SU-DHL-6 (cell line): ENCODE data around the gene ARID5B.

Experiments used
- H2AFZ ChIP-seq: fragments of 200-600 bp; sonication (generic); 2 replicates; pipeline ENCODE4 v1.6.1; 2014; ENCODE audit warnings: low read depth, mild to moderate bottlenecking, moderate library complexity, mixed read lengths, antibody characterized with exemption, low read length; ENCODE audit not compliant: severe bottlenecking
- H3F3A ChIP-seq: fragments of 200-600 bp; shearing (Covaris generic); 2 replicates; pipeline ENCODE4 v1.6.0; 2016; ENCODE audit warnings: antibody characterized with exemption, mild to moderate bottlenecking; ENCODE audit not compliant: insufficient read depth
- H3K27ac ChIP-seq: fragments of 200-600 bp; sonication (generic); 2 replicates; pipeline ENCODE4 v1.5.1; 2016; ENCODE audit warnings: low read depth, mild to moderate bottlenecking, low read length, moderate library complexity, mixed read lengths
- H3K27me3 ChIP-seq: fragments of 200-600 bp; sonication (generic), shearing (Covaris generic); 2 replicates; pipeline ENCODE4 v1.6.0; 2014; ENCODE audit warnings: mild to moderate bottlenecking, low read length
- H3K36me3 ChIP-seq: fragments of 200-600 bp; sonication (generic); 2 replicates; pipeline ENCODE4 v1.6.1; 2014; ENCODE audit warnings: mild to moderate bottlenecking, low read length, mixed read lengths
- H3K4me2 ChIP-seq: fragments of 300-600, 200-600 bp; shearing (Covaris generic), sonication (generic); 2 replicates; pipeline ENCODE4 v1.6.0; 2014; ENCODE audit warnings: low read length, low read depth, mild to moderate bottlenecking; ENCODE audit not compliant: poor library complexity, severe bottlenecking
- H3K4me3 ChIP-seq: fragments of 200-600 bp; sonication (generic); 2 replicates; pipeline ENCODE4 v1.5.1; 2014; ENCODE audit warnings: antibody characterized with exemption, low read length, mild to moderate bottlenecking, mixed read lengths; ENCODE audit not compliant: insufficient read depth, poor library complexity, severe bottlenecking
- H3K79me2 ChIP-seq: fragments of 200-600 bp; sonication (generic); 2 replicates; pipeline ENCODE4 v1.6.1; 2014; ENCODE audit warnings: mild to moderate bottlenecking, low read length, moderate library complexity; ENCODE audit not compliant: insufficient read depth
- H3K9ac ChIP-seq: fragments of 200-600 bp; sonication (generic); 2 replicates; pipeline ENCODE4 v1.7.0; 2014; ENCODE audit warnings: mild to moderate bottlenecking, low read length
- H3K9me2 ChIP-seq: fragments of 200-600 bp; sonication (generic); replicated peaks from 2 replicates; pipeline ENCODE4 v1.6.1; 2014; ENCODE audit warnings: low read length; ENCODE audit not compliant: insufficient read depth
- H3K9me3 ChIP-seq: fragments of 200-600 bp; sonication (generic); 2 replicates; pipeline ENCODE4 v1.6.1; 2014; ENCODE audit warnings: low read length, mixed read lengths; ENCODE audit not compliant: insufficient read depth
- H4K20me1 ChIP-seq: fragments of 200-600 bp; sonication (generic); 2 replicates; pipeline ENCODE4 v1.6.1; 2014; ENCODE audit warnings: low read depth, mild to moderate bottlenecking, antibody characterized with exemption, low read length, moderate library complexity, mixed read lengths
- EZH2phosphoT487 ChIP-seq: fragments of 200-600 bp; sonication (generic), shearing (Covaris generic); conservative IDR thresholded peaks from 2 replicates; pipeline ENCODE4 v1.6.1; 2018; ENCODE audit warnings: mild to moderate bottlenecking, antibody characterized with exemption, low read length, moderate library complexity, mixed read lengths
- TF ChIP-seq, protein P1 (sequence below): fragments of 200-600 bp; sonication (generic); IDR thresholded peaks from one replicate; pipeline ENCODE4 v1.5.1; 2017; ENCODE audit warnings: antibody characterized with exemption, mild to moderate bottlenecking, low read length, moderate library complexity; ENCODE audit not compliant: insufficient read depth, poor library complexity, severe bottlenecking

The ARID5B gene

DNA sequence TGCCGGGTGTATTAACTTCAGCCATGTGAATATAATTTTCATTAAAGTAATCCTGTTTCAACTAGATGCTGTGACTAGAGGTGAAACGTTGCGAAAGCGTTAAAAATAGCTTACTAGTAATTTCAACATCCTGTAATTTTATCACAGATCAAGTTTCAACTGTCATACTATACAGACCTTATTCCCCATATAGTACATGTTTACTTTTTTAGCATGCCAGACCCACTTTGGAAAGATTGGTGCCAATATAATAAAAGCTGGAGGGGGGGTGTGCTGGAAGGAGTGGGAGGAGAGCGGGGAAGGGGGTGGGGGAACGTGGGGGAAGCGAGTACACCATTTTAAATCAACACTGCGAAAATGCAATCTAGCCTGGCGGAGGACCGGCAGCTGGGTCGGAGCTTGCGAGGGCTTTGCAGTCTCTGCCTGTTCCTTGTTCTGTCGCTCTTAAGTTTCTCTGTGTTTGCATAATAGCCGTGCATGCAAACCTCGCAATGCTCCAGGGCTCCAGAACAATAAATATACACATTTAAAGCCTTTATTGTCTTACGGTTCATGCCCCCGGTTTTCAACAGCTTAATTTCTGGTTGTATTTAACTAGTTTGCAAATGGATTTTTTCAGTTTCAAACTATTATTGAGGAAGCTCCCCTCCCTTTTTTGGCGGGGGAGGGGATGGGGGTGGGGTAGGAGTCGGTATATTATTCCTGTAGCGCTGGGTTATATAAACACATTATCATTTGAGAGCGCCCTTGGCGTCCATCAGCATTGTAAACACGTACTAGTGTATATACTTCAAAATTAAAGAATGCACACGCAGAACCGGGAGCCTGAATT is 1.3 kb upstream of the ARID5B start:
- peak overlapping the region; percentile 88 for H3K9ac ChIP-seq
- peaks cover 3% of the 10 kb centered on the region; the same call in 1 of the 2 replicates for H3K36me3 ChIP-seq
- no peaks in the 10 kb centered on the region for H3K9me2 ChIP-seq
- H2AFZ ChIP-seq: no peak overlapping the region
- H3K4me3 ChIP-seq: peak overlapping the region; percentile 94
- peaks cover 78% of the 10 kb centered on the region for H3F3A ChIP-seq
- H3K4me2 ChIP-seq: peak overlapping the region; percentile 99
- H4K20me1 ChIP-seq: no peaks in the 10 kb centered on the region
- no peaks in the 10 kb centered on the region for H3K9me3 ChIP-seq
- TF ChIP-seq, protein P1, sequence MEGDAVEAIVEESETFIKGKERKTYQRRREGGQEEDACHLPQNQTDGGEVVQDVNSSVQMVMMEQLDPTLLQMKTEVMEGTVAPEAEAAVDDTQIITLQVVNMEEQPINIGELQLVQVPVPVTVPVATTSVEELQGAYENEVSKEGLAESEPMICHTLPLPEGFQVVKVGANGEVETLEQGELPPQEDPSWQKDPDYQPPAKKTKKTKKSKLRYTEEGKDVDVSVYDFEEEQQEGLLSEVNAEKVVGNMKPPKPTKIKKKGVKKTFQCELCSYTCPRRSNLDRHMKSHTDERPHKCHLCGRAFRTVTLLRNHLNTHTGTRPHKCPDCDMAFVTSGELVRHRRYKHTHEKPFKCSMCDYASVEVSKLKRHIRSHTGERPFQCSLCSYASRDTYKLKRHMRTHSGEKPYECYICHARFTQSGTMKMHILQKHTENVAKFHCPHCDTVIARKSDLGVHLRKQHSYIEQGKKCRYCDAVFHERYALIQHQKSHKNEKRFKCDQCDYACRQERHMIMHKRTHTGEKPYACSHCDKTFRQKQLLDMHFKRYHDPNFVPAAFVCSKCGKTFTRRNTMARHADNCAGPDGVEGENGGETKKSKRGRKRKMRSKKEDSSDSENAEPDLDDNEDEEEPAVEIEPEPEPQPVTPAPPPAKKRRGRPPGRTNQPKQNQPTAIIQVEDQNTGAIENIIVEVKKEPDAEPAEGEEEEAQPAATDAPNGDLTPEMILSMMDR: no peak
- no peak for TF ChIP-seq EZH2phosphoT487
- H3K27me3 ChIP-seq: no peaks in the 10 kb centered on the region
- peaks cover 39% of the 10 kb centered on the region for H3K79me2 ChIP-seq
- H3K27ac ChIP-seq: peak overlapping the region; percentile 99

DNA sequence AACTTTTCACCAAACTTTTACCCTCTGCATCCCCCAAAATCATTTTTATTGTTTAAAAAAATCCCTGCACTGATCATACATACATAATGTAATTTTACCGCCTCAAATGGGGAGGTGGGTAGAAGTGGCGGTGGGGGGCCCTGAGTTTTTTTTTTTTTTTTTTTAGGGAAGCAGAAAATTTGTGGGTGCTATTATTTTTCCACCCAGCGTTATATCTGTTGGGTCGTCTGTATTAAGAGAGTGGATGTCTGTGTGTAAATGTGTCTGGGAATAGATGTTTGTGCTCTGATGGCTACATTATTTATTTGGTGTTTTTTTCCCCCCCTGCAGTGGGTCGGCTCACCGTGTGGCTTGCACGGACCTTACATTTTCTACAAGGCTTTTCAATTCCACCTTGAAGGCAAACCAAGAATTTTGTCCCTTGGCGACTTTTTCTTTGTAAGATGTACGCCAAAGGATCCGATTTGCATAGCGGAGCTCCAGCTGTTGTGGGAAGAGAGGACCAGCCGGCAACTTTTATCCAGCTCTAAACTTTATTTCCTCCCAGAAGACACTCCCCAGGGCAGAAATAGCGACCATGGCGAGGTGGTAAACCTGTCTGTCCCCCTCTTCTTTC is 438 bp downstream of the ARID5B start:
- H3K9ac ChIP-seq: peak overlapping the region; percentile 88
- peaks cover 56% of the 10 kb centered on the region for H3K79me2 ChIP-seq
- H3K27me3 ChIP-seq: no peaks in the 10 kb centered on the region

DNA sequence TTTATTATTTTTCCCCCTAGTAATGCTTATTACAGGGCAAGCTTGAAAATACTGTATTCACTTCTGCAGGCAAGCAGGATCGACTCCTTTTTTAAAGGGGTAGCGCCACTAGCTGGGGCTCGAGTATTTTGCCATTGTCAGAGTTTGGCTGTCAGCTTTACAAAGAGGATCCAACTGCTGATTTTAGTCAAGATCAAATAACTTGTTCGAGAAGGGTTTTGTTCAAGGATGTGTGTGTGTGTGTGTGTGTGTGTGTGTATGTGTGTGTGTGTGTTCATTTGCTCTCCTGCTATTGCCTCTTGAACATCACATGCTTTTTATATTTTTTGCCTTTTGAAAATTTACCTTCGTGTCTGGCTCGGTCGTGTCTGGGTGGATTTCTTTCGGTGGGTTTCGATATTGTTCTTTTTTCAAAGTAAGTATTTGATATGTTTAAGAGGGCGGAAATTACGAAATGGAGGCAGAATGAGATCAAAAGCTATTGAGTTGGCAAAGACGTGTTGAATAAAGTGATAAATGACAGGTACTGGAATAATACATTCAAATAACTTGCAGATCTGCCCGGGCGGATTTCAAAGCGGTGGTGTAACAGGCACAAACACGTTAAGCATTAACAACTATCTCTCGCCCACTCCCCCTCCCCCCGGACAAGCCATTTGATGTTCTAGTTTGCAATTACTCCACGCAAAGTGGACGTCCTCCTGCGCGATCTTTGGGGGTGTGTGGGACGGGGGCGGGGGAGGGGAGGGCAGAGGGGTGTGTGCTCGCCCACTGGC is 1.1 kb downstream of the ARID5B start:
- Histone ChIP-seq H3K9me3 (no peaks in the 10 kb centered on the region), H3K9me2 (no peaks in the 10 kb centered on the region), H2AFZ (no peak overlapping the region), H3K4me2 (peak overlapping the region; percentile 99), H3K9ac (peak overlapping the region; percentile 88), H3K4me3 (peak overlapping the region; percentile 94), H3K27me3 (no peaks in the 10 kb centered on the region), H3K79me2 (peaks cover 63% of the 10 kb centered on the region), H3K27ac (peak overlapping the region; percentile 99), H3K36me3 (peaks cover 7% of the 10 kb centered on the region; the same call in 1 of the 2 replicates), H4K20me1 (no peaks in the 10 kb centered on the region), H3F3A (peaks cover 85% of the 10 kb centered on the region)
- TF ChIP-seq, protein P1: peak; percentile 33
- TF ChIP-seq EZH2phosphoT487: no peak

More for the DNA sequence above, 438 bp downstream of the ARID5B start:
- Histone ChIP-seq H3K36me3 (peaks cover 4% of the 10 kb centered on the region; the same call in 1 of the 2 replicates), H2AFZ (no peak overlapping the region), H3F3A (peaks cover 80% of the 10 kb centered on the region), H3K4me2 (peak overlapping the region; percentile 99), H3K9me2 (no peaks in the 10 kb centered on the region), H4K20me1 (no peaks in the 10 kb centered on the region), H3K4me3 (peak overlapping the region; percentile 94), H3K9me3 (no peaks in the 10 kb centered on the region), H3K27ac (peak overlapping the region; percentile 99)
- TF ChIP-seq, protein P1: no peak
- TF ChIP-seq EZH2phosphoT487: no peak
